Non-pigmented ciliary epithelial cell (primary cell): ENCODE results near the gene GOPC.

Experiments used
- DNase-seq: peaks from one replicate; pipeline ENCODE4 v3.0.0-alpha.2; 2010; ENCODE audit warnings: low read depth

GOPC gene

GRCh38 chr6:117595099-117595923 is 7.0 kb downstream of the GOPC start:
- DNase-seq: no peak

- DNase-seq: no peak
Measured at GRCh38 chr6:117592983-117593759, 9.1 kb downstream of the GOPC start.

- no peak for DNase-seq
Measured at GRCh38 chr6:117591405-117591804, 10.9 kb downstream of the GOPC start.

GRCh38 chr6:117590447-117590846 is 11.9 kb downstream of the GOPC start:
- DNase-seq: no peak

- no peak for DNase-seq
Measured at GRCh38 chr6:117585647-117586046, 16.7 kb downstream of the GOPC start.

- no peak for DNase-seq
Measured at GRCh38 chr6:117574198-117574597, 28.1 kb downstream of the GOPC start.

- no peak for DNase-seq
Measured at GRCh38 chr6:117573006-117573680, 29.2 kb downstream of the GOPC start.

- DNase-seq: no peak
Measured at GRCh38 chr6:117568831-117569410, 33.4 kb downstream of the GOPC start.

GRCh38 chr6:117568247-117568646 is 34.1 kb downstream of the GOPC start:
- DNase-seq: no peak

- DNase-seq: no peak
Measured at GRCh38 chr6:117564681-117565080, 37.6 kb downstream of the GOPC start.

- DNase-seq: no peak
Measured at GRCh38 chr6:117561128-117561527, 41.2 kb downstream of the GOPC start.

- DNase-seq: no peak
Measured at GRCh38 chr6:117559299-117559698, 43.0 kb downstream of the GOPC start.

- DNase-seq: no peak
Measured at GRCh38 chr6:117558818-117559217, 43.5 kb downstream of the GOPC start.

- DNase-seq: no peak
Measured at GRCh38 chr6:117557951-117558350, 44.4 kb downstream of the GOPC start.

GRCh38 chr6:117555882-117556498 is 46.3 kb downstream of the GOPC start:
- DNase-seq: no peak

- no peak for DNase-seq
Measured at GRCh38 chr6:117555262-117555849, 47.0 kb downstream of the GOPC start.

GRCh38 chr6:117553142-117553541 is 49.2 kb downstream of the GOPC start:
- DNase-seq: no peak

- no peak for DNase-seq
Measured at GRCh38 chr6:117552618-117553017, 49.7 kb downstream of the GOPC start.

- no peak for DNase-seq
Measured at GRCh38 chr6:117550618-117551242, 51.6 kb downstream of the GOPC start.

GRCh38 chr6:117550078-117550600 is 52.2 kb downstream of the GOPC start:
- no peak for DNase-seq

- no peak for DNase-seq
Measured at GRCh38 chr6:117549611-117550010, 52.7 kb downstream of the GOPC start.
